ENCODE results near the gene CADM4.

CADM4 gene

DNA sequence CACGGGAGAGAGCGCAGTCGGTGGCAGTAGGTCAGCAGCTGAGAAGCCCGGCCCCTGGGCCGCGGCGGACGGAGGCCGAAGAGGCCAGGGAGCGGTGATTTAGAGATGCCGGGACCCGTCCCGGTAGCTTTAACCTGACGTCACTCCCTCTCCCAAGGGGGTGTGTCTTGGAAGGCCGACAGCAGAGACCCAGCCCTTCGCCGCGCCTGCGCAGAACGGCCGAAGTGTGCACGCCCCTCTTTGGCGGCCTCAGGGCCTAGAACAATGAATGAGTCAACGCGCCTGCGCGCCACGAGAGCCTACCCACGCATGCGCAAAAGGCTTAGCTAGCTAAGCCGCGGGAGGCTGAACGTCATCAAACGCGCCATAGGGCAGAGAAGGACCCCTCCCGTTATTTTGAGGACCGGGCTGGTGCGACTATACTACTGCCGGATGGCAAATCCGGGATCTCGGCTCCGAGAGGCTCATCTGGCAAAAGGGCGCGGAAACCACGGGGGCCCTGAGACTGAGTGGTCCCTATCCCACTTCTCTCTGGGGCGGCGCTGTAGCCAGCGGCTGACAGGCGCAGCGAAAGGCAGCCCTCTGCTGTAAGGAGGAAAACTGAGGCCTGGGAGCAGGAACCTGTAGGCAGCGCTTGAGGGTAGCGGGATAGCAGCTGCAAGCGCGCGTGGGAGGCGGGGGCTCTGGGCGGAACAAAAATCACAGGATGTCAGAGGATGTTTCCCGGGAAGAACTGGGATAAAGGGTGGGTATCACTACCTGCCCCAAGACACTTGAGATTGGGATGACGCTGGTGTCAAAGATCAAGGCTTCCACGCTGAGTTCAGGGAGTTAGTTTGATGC lies 43.4 kb downstream of the CADM4 start, which contains the start of the genes IRGQ and ZNF576:
Gene IRGQ (minus strand): TSS at position 136 of the 843 bp plus-strand sequence. CDS start 796 bp downstream, outside the sequence.
Gene ZNF576 (plus strand): TSS at position 597 of the 843 bp plus-strand sequence. CDS start 514 bp downstream, outside the sequence.
- TF ChIP-seq, protein P1, sequence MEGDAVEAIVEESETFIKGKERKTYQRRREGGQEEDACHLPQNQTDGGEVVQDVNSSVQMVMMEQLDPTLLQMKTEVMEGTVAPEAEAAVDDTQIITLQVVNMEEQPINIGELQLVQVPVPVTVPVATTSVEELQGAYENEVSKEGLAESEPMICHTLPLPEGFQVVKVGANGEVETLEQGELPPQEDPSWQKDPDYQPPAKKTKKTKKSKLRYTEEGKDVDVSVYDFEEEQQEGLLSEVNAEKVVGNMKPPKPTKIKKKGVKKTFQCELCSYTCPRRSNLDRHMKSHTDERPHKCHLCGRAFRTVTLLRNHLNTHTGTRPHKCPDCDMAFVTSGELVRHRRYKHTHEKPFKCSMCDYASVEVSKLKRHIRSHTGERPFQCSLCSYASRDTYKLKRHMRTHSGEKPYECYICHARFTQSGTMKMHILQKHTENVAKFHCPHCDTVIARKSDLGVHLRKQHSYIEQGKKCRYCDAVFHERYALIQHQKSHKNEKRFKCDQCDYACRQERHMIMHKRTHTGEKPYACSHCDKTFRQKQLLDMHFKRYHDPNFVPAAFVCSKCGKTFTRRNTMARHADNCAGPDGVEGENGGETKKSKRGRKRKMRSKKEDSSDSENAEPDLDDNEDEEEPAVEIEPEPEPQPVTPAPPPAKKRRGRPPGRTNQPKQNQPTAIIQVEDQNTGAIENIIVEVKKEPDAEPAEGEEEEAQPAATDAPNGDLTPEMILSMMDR (IDR thresholded peaks at IDR 0.05; ENCODE audit: borderline replicate concordance, insufficient read depth, low read depth, low read length) = no peak
- H3K4me3 ChIP-seq (ENCODE audit: low read depth, low read length) = peak within 1 kb of the TSS; percentile 67

DNA sequence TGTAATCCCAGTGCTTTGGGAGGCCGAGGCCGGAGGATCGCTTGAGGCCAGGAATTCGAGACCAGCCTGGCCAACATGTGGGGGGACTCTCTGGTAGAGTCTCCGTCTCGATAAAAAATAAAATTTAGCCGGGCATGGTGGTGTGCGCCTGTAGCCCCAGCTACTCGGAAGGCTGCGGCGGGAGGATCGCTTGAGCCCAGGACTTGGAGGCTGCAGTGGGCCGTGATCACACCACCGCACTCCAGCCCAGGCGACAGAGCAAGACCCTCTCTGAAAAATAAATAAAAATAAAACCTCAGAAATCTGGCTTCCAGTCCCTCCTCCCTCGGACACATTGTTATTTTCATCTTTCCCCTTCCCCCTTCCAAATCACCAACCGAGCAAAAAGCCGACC lies 44.0 kb downstream of the CADM4 start:
- TF ChIP-seq, protein P1 (IDR thresholded peaks at IDR 0.05; ENCODE audit: borderline replicate concordance, insufficient read depth, low read depth, low read length) = no peak
- H3K4me3 ChIP-seq (ENCODE audit: low read depth, low read length) = peak overlapping the region; percentile 61

DNA sequence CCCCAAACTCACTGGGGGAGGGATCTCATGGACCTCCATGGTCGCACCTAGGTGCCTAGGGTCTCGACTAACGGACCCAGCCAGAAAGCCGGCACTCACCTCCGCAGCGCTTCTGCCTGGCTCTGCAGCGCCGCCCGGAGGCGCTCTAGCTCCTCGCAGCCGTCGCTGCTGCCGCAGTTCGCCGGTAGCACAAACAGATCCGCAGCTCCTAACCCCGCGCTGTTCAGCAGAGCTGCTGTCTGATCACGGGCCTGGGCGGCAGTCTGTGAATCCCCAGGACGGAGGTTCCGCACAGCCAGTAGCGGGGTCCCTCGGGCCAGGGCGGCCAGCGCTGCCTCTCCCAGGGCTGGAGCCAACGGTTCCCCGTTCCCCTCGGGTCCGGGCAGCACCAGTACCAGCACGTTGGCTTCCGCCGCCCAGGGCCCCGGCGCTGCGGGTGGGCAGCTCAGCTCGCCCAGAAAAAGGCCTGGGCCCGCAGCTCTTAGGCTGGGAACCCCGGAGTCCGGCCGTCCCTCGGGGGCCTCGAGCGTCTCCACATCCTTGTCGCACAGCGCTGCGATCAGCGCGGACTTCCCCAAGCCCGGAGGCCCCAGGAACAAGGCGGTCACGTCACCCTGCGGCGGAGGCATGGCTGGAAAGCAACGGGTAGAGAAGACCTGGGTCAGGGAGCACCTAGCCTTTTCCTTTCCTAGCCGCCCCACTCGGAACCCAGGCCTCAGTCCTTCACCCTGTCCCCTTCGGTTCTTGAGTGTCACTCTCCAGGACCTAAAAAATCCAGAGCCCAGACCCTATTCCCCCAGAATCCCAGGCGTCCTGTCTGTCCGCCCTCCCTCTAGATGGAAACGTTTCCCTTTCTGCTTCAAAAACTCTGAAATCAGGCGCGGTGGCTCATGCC lies 44.7 kb downstream of the CADM4 start:
- TF ChIP-seq, protein P1 (IDR thresholded peaks at IDR 0.05; ENCODE audit: borderline replicate concordance, insufficient read depth, low read depth, low read length) = peak; percentile 97
- H3K4me3 ChIP-seq (ENCODE audit: low read depth, low read length) = peak overlapping the region; percentile 61

- H3K4me3 ChIP-seq (ENCODE audit: low read depth, low read length) = peak overlapping the region; percentile 61
These were observed 45.5 kb downstream of the CADM4 start for GRCh38 chr19:43594081-43594697.

GRCh38 chr19:43592800-43593350 lies 46.8 kb downstream of the CADM4 start:
- H3K4me3 ChIP-seq (ENCODE audit: low read depth, low read length) = no peak overlapping the region
- TF ChIP-seq, protein P1 (IDR thresholded peaks at IDR 0.05; ENCODE audit: borderline replicate concordance, insufficient read depth, low read depth, low read length) = no peak

More at GRCh38 chr19:43594081-43594697, 45.5 kb downstream of the CADM4 start:
- TF ChIP-seq, protein P1 (IDR thresholded peaks at IDR 0.05; ENCODE audit: borderline replicate concordance, insufficient read depth, low read depth, low read length) = no peak

DNA sequence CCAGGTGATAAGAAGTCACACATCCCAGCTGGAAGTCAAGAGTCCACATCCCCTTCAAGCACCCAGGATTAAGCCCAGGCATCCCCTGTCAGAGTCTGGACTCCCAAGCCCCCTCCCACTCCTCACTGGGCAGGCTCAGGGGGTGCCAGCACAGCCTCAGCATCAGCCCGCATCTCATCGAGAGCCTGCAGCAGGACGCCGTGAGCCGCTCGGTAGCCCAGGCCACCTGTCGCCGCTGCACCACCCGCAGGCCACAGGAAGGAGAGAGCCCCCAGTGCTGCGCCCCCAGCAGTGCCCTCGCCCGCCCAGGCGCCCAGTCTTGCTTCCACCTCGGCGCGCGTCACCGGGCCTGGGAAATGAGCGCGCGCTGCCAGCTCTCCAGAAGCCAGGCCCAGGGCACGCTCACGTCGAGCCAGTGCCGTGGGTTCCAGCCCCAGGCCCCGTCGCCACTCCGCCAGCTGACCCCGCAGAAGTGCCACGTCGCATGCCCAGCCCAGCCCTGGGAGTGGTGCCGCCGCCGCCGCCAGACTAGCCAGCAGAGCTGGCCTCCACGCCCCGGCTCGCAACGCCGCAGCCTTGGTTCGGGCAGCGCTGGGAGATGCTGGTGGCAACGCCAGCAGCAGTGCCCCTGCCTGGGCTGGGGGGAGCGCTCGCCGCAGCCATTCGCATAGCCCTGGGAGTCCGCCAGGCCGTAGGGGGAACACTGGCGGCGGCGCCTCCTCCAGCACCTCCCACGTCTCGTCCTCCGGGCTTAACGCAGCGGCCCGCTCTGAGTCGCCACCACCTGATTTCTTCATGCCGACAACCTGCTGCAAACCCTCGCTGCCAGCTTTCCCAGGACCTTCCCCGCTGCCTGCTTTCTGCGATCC lies 47.5 kb downstream of the CADM4 start:
- H3K4me3 ChIP-seq (ENCODE audit: low read depth, low read length) = no peak overlapping the region
- TF ChIP-seq, protein P1 (IDR thresholded peaks at IDR 0.05; ENCODE audit: borderline replicate concordance, insufficient read depth, low read depth, low read length) = no peak
